IMR-90 (cell line): ENCODE data around the gene ABCA9.

ENCODE experiments used
- CHD1 ChIP-seq: IDR thresholded peaks from 2 replicates; pipeline ENCODE4 v1.6.1; 2012; ENCODE audit warnings: low read depth, low read length, improper control_type of control experiment
- FOS ChIP-seq: fragments of 150-350 bp; IDR thresholded peaks from 2 replicates; pipeline ENCODE4 v1.6.1; 2016; ENCODE audit warnings: low read depth, low read length
- MAZ ChIP-seq: IDR thresholded peaks from 2 replicates; pipeline ENCODE4 v1.6.1; 2012; ENCODE audit warnings: low read depth, mild to moderate bottlenecking, low read length, improper control_type of control experiment, moderate library complexity, borderline replicate concordance
- MXI1 ChIP-seq: IDR thresholded peaks from 2 replicates; pipeline ENCODE4 v1.6.1; 2012; ENCODE audit warnings: low read depth, mild to moderate bottlenecking, low read length, moderate library complexity, borderline replicate concordance
- POLR2A ChIP-seq: IDR thresholded peaks from 2 replicates; pipeline ENCODE4 v1.6.1; 2012; ENCODE audit warnings: mild to moderate bottlenecking, low read depth, low read length
- RAD21 ChIP-seq: IDR thresholded peaks from 2 replicates; pipeline ENCODE4 v1.6.1; 2012; ENCODE audit warnings: low read length, improper control_type of control experiment
- RFX5 ChIP-seq: IDR thresholded peaks from 2 replicates; pipeline ENCODE4 v1.8.0; 2012; ENCODE audit warnings: low read depth, mild to moderate bottlenecking, low read length, moderate library complexity
- SMC3 ChIP-seq: fragments of 150-350 bp; IDR thresholded peaks from 2 replicates; pipeline ENCODE4 v1.6.1; 2016; ENCODE audit warnings: low read depth, mild to moderate bottlenecking, antibody characterized with exemption, low read length, moderate library complexity
- TF ChIP-seq, protein P1 (sequence below): conservative IDR thresholded peaks from 2 replicates; pipeline ENCODE4 v1.5.1; 2012; ENCODE audit warnings: mild to moderate bottlenecking, low read depth, low read length, improper control_type of control experiment
- TF ChIP-seq, protein P2 (sequence below): fragments of 150-350 bp; IDR thresholded peaks from 2 replicates; pipeline ENCODE4 v1.6.1; 2016; ENCODE audit warnings: low read depth, mild to moderate bottlenecking, low read length, moderate library complexity, borderline replicate concordance

DNA sequence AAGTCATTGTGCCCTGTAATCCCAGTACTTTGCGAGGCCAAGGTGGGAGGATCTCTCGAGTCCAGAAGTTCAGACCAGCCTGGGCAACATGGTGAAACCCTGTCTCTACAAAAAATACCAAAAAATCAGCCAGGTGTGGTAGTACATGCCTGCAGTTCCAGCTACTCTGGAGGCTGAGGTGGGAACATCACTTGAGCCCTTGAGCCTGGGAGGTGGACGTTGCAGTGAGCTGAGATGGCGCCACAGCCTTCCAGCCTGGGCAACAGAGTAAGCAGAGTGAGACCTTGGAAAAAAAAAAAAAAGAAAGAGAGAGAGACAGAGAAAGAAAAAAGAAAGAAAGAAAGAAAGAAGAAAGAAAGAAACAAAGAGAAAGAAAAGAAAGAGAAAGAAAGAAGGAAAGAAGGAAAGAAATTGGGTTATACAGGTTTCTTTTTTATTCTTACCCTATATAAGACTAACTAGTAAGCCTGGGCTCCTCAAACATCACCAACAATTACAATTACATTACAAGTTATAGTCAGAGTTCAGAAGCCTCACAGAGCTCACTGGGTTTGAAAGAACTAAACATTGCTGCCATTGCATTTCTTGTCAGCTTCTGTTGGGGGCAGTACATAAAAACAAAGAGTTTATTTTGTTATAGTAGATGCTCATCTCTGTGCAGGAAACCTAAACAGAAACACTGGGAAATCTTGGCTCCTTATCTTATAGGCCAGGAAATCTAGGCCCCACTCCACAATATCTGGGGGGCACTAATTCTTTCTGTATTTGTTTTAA, 6.7 kb upstream of the ABCA9 start:
- TF ChIP-seq POLR2A (no peak), RAD21 (no peak), MXI1 (no peak), RFX5 (no peak), FOS (no peak), MAZ (no peak), SMC3 (no peak), CHD1 (no peak)
- TF ChIP-seq, protein P1, sequence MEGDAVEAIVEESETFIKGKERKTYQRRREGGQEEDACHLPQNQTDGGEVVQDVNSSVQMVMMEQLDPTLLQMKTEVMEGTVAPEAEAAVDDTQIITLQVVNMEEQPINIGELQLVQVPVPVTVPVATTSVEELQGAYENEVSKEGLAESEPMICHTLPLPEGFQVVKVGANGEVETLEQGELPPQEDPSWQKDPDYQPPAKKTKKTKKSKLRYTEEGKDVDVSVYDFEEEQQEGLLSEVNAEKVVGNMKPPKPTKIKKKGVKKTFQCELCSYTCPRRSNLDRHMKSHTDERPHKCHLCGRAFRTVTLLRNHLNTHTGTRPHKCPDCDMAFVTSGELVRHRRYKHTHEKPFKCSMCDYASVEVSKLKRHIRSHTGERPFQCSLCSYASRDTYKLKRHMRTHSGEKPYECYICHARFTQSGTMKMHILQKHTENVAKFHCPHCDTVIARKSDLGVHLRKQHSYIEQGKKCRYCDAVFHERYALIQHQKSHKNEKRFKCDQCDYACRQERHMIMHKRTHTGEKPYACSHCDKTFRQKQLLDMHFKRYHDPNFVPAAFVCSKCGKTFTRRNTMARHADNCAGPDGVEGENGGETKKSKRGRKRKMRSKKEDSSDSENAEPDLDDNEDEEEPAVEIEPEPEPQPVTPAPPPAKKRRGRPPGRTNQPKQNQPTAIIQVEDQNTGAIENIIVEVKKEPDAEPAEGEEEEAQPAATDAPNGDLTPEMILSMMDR: no peak
- TF ChIP-seq, protein P2, sequence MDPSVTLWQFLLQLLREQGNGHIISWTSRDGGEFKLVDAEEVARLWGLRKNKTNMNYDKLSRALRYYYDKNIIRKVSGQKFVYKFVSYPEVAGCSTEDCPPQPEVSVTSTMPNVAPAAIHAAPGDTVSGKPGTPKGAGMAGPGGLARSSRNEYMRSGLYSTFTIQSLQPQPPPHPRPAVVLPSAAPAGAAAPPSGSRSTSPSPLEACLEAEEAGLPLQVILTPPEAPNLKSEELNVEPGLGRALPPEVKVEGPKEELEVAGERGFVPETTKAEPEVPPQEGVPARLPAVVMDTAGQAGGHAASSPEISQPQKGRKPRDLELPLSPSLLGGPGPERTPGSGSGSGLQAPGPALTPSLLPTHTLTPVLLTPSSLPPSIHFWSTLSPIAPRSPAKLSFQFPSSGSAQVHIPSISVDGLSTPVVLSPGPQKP: no peak
